GM19452 (cell line): Measurements from ENCODE around the gene UCN2.

Source experiments
- ATAC-seq: cut with Tn5 transposase; IDR thresholded peaks from one replicate; pipeline ENCODE4 v1.9.1; 2021; ENCODE audit not compliant: unreplicated experiment

Gene UCN2

GRCh38 chr3:48591886-48592518 lies 28.4 kb upstream of the UCN2 start:
- no peak for ATAC-seq

GRCh38 chr3:48591436-48591835 lies 27.9 kb upstream of the UCN2 start:
- no peak for ATAC-seq

GRCh38 chr3:48588230-48588629 lies 24.6 kb upstream of the UCN2 start:
- no peak for ATAC-seq

GRCh38 chr3:48587686-48588085 lies 24.1 kb upstream of the UCN2 start:
- ATAC-seq, result no peak

GRCh38 chr3:48585411-48585810 lies 21.8 kb upstream of the UCN2 start:
- no peak for ATAC-seq

GRCh38 chr3:48584836-48585235 lies 21.3 kb upstream of the UCN2 start:
- ATAC-seq, result no peak

GRCh38 chr3:48581621-48582481 lies 18.3 kb upstream of the UCN2 start:
- no peak for ATAC-seq

GRCh38 chr3:48576647-48577046 lies 13.1 kb upstream of the UCN2 start:
- no peak for ATAC-seq

- ATAC-seq, result no peak
Observed at GRCh38 chr3:48575366-48575765, 11.8 kb upstream of the UCN2 start.

- no peak for ATAC-seq
Observed at GRCh38 chr3:48573973-48574585, 10.5 kb upstream of the UCN2 start.

- ATAC-seq, result no peak
Observed at GRCh38 chr3:48572517-48572916, 8.9 kb upstream of the UCN2 start.

GRCh38 chr3:48571938-48572337 lies 8.4 kb upstream of the UCN2 start:
- ATAC-seq, result no peak

GRCh38 chr3:48569808-48570450 lies 6.3 kb upstream of the UCN2 start:
- no peak for ATAC-seq

GRCh38 chr3:48569400-48569799 lies 5.8 kb upstream of the UCN2 start:
- ATAC-seq, result no peak

- no peak for ATAC-seq
Observed at GRCh38 chr3:48568476-48568875, 4.9 kb upstream of the UCN2 start.

GRCh38 chr3:48567500-48567899 lies 3.9 kb upstream of the UCN2 start:
- no peak for ATAC-seq

- ATAC-seq, result no peak
Observed at GRCh38 chr3:48567090-48567489, 3.5 kb upstream of the UCN2 start.

GRCh38 chr3:48566401-48566760 lies 2.8 kb upstream of the UCN2 start:
- ATAC-seq, result no peak

GRCh38 chr3:48565591-48566400 lies 2.2 kb upstream of the UCN2 start:
- ATAC-seq, result no peak

GRCh38 chr3:48565186-48565585 lies 1.6 kb upstream of the UCN2 start:
- no peak for ATAC-seq

GRCh38 chr3:48564667-48565066 lies 1.1 kb upstream of the UCN2 start:
- no peak for ATAC-seq
